COR-L47 (cell line): ENCODE results near the gene FAM181A.

Source experiments
- DNase-seq: peaks from one replicate; lab custom pipeline; 2025; lab: John Stamatoyannopoulos, UW

FAM181A gene

DNA sequence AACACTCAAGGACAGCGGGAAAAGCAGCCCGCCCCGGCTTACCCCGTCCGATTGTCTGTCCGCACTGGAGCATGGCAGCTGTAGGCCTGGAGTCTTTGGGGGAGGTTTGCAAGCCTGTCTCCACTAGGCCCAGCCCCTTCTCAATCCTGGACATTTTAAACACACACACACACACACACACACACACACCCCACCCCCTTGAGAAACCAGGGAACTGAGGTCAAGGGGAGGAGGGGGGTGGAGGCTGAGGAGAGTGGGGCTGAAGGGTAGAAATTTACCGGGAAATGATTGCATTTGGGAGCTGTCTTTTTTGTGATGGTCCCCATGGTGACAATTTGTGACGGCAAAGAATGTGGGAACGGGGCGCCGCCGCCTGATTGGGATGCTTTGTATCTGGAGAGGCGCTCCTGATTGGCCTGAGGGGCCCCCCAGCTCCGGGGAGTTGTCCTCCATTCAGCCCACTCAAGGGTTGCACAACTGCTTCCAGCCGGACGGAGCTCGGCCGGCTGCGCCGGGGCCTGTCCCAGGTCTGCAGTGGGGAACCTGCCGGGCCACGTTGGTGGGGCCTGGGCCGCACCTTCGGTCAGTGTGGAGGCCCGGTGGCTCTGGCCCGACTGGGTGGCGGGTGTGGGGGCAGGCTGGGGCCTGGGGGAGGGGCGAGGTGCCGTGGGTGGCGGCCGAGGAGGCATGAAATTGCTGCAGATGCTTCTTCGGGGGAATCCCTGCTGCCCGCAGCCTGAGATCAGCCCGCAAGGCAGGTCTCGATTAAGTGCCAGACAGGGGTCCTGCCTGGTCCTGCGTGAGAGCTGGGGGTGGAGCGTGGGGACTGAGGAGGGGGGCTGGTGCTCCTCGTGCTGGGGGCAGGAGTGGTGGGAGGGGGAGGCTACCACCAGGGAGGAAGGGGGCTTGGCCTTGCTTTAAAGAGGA lies at the start of gene FAM181A:
FAM181A (plus strand) TSS at position 472 of the 927 bp plus-strand sequence. CDS start 942 bp downstream, outside the sequence.
- no peak for DNase-seq

DNA sequence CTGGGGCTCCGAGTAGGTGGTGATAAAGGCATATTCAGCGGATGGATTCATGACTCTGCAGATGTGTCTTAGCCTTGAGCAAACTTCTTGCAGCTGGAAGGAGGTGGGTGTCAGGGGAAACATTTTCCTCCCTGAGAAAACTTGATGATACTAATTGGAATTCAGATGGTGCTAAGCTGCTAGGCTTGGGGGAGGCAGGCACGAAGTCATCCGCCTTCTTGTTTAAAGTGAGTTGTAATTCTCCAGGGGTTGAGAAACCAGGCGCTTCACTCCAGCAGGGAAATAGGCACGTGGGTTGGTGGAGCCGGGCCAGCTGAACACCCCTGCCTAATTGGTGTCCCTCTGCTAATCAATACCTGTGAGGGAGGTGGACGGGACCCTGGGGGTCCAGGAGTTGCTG lies 48.9 kb upstream of the FAM181A start:
- DNase-seq, result no peak

DNA sequence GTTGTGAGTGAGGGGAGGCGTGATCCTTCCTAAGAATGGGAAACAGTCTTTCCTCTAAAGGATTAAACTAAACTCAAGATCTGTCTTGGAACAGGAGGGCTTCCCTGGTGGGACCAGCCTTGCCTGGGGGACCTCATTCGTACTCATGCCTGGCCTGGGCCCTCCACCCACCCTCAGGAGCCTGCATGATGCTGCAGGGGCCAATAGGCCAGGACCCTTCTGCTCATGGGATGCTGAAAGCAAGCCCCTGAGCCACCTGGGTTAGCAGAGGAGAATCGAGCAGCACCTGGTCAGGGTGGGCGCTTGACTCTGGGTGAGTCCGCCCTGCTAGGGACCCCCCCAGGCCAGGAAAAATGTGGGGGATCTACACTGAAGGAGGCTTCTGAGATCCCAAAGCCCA lies 48.3 kb upstream of the FAM181A start:
- no peak for DNase-seq

DNA sequence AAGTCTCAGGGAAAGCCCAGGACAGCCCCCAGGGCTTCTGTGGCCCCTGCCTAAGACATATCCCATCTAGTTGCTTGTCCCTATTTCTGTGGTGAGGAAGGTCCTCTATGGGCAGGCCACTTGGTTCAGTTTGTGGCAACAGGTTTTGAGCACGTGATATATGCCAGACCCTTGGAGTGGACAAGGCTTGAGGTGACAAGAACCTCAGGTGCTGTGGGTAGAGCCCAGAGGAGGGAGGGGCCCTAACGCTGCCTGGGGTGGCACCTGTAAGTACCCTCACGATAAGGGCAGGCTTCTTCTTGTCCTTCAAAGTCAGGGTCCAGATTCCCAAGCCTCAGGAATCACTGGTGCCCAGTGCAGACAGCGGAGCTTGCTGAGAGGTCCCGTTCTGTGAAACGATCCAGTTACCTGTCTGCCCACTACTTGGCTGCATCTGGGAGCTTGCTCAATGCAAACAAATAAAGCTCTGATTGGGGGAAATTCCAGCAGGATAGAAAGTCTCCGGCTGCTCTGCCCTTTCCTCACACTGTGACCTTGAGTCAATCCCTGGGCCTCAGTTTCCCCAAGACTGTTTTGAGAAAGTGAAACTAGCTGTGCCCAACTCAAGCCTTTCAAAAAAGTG lies 47.7 kb upstream of the FAM181A start:
- DNase-seq, result no peak

DNA sequence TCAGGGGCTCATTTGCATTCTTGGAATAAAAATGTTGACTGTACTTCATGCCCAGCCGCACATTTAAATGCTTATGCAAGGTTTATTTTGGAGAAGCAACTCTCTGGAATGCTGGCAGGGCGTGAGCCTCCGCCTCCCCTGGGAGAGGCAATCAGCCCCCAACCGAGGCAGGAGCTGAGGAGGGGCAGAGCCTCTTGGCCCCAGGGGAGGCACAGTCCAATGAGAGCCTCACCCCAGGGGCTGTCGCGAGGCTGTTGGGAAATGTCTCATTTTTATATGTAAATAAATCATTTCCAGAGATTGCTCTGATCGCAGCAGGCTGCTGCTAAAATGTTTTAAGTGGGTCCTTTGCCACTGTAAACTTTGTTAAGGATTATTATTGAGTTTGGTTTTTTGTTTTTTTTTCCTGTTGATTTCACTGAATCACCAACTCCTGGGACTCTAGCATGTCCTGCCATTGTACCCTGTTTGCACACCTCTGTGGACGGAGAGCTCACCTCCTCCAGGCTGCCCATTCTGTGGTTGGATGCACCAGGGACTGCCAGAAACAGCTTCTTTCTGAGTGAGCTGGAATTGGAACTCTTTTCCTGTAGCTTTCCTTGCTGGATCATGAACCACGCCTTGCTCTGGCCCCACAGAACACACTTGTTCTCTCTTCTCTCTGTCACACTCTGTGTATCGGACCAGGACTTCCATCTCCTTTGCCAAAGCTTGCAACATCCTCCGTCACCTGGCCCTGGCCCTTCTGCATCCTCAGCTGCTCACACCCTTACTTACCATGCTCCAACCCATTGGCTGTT lies 46.9 kb upstream of the FAM181A start:
- peak; percentile 66 for DNase-seq

DNA sequence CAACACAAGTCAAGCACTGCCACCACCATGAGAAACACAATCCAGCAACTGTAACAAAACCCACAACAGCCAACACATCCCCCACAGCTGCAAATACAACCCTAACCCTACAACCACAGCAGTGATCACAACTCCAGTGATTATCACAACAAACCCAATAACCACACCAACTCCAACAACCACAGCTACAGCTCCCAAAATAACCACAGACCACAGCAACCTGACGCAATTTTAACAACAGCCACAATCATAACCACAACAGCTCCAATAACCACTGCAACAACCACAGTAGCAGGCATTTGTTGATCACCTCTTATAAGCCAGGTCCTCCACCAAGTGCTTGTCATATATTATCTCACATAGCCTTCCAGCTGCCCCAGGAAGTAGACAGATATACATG lies 42.2 kb upstream of the FAM181A start:
- DNase-seq, result no peak

DNA sequence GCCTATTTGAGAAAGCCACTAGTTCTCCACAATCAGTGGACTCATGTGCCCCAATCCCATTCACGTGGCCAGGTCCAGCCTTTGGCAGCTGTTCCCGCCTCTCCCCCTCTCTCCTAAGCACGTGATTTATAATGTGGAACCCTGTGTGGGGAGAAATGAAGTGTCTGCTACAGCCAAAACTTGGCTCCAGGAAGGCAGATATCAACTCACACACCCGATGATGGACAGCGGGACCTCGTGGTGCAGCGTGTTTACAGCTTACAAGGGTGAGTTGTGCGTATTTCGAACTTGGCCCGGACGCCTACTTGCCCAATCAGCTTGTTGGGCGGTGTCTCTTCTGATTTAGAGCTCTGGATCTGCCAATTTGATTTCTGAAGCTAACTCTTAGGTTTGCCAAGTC lies 38.1 kb upstream of the FAM181A start:
- DNase-seq, result no peak

DNA sequence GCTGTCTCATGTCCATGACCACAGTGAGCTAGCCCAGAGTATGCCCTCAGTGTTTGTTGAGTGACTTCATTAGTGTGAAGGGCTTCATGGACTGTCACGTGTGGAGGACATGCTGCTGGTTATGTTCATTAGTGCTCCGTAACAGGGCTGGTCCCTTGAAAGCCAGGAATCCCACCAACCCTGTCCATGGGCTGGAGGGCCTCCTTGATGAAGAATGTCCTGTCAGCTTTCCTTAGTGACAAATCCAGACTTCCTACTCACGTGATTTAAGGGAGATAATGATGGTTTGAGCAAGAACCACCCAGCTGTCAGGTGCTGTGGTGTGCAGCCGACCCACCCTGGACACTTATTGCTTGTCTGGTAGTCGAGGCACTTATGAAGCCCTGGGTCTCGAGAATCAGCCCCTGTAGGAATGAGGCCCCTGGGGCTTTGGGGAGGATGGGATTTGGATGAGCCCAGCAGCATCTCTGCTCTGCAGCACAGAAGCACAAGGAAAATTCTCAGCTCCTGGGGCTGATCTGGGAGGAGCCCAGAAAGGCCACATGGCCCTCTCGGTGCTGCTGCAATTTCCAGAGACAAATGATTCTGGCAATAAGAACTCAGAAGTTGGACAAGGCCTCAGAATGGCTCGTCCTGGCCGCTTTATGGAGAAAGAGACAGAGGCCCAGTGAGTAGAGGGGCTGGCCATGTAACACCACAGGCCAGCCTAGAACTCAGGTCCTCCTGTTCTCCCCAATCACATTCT lies 37.2 kb upstream of the FAM181A start:
- no peak for DNase-seq

DNA sequence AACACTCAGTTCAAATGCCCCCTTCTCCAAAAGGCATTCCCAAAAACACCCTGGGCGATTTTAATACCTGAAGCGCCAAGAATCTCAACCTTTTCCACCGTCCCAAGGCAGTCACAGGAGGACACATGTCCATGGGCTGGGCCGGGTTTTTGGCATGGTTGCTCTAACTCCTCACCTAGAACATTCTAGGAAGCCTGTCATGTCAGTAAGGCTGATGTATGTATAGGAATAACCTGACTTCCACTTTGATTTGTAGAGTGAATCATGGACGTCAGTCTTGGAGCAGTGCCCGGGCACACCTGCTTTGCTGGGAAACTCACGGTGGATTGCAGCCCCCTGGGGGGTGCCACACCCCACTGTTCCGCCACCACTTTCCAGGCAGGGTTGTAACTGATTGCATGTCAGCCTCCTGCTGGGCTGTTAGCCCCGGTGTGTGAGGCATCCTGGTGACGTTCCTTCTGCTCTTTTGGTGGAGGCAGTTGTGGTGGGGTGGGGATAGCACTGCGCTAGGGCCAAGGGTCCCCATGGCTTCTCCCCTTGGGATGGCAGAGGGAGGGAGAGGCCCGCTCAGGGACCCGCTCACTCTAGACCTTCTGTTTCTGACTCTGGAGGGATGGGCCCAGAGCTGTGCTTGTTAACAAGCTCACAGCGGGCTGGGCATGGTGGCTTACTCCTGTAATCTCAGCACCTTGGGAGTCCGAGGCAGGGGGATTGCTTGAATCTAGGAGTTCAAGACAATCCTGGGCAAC lies 35.2 kb upstream of the FAM181A start:
- peak; percentile 85 for DNase-seq

DNA sequence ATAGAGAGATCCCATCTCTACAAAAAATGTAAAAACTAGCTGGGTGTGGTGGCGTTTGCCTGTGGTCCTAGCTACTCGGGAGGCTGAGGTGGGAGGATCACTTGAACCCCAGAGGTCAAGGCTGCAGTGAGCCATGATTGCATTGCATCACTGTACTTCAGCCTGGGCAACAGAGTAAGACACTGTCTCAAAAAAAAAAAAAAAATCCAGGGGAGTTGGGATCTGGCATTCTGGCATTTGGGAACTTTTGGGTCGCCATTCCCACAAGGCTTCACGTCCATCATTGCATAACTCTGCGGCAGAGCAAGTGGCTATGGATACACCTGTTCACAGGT lies 34.7 kb upstream of the FAM181A start:
- DNase-seq, result no peak

DNA sequence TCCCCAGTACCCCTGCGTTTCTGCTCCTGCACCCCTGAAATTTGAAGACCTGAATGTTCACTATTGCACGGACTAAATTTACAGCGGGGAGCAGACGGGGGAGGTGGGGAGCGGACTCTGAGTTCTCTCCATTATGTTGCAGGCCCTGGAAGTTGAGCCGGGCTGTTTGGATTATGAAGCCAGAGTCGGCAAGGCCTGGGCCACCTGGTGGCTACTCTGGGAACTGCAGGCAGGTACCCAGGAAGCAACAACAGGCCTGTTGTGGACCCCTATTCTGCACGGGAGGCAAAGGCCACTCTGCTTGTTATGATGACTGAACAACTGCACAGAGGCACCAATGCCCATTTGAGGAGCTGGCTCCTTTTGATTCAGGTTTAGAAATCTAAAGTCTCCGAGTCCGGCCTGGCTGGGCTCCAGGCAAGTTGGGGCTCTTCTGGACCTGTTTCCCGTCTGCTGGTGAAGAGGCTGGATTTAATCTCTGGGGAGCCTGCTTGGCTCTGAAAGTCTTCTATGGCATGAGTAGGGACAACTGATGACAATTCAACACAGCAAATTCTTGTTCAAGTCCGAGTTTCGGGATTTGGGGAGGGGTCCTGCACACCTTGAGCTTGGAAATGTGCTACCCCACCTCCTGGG lies 34.1 kb upstream of the FAM181A start:
- peak; percentile 60 for DNase-seq

DNA sequence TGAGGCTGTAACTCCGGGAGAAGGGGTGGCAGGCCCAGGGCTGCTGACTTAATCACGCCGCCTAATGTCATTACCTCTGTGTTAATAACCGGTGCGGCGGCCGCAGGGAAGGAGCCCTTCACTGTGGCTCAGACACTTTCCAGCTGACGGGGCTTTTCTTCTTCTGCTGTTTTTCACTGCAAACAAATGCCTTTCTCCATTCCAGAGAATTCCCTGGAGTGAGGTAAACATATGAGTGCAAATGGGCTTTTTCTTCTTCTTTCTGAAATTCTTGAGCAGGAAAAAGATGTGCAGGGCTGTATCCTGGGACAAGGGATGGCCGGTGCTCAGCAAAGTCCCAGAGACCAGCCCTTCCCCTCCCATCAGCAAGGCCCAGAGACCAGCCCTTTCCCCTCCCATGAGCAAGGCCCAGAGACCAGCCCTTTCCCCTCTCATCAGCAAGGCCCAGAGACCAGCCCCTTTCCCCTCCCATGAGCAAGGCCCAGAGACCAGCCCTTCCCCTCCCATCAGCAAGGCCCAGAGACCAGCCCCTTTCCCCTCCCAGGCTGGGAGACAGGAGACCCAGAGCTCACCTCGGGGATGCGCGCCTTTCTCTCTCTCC lies 33.4 kb upstream of the FAM181A start:
- no peak for DNase-seq

DNA sequence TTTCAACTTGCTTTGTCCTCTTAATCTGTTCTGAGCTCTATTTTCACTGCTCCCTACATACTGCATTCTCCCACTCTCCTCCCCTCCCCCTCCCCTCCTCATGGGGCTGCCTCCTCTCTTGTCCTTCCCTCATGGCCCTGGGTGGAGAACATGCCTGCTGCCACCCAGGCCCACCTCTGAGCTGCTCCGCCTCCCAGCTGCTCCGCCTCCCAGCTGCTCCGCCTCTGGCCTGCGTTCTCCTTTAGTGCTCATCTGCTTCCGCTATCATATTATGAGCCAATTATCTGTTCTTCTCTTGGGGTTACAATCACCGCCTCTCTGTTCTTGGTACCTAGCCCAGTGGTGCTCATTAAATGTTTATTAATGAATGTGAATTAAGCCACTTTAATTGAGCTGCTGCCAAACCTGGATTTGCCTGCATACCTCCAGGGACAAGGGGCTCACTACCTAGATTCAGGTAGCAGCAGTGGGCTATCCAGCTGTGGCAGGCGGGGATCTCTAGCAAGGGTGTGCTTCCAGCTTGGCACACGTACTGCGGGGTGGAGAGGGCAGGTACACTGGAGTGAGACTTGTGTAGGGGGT lies 32.0 kb upstream of the FAM181A start:
- no peak for DNase-seq

DNA sequence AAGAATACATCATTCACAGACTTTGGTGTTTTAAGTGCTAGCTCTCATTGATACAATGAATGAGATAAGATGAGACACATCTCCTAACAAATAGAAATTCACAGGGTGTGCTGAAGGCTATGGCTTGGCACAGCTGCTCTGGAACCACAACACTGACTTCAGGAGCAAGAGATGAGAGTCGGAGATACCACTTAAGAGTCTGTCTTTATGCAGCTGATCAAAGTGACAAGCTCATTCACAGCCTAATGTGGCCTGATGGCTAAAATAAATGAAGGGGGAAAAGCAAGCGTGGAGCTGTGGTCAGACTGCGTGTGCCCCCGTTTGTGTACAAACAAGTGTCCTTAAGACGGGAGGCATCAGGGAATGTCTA lies 29.7 kb upstream of the FAM181A start:
- no peak for DNase-seq

DNA sequence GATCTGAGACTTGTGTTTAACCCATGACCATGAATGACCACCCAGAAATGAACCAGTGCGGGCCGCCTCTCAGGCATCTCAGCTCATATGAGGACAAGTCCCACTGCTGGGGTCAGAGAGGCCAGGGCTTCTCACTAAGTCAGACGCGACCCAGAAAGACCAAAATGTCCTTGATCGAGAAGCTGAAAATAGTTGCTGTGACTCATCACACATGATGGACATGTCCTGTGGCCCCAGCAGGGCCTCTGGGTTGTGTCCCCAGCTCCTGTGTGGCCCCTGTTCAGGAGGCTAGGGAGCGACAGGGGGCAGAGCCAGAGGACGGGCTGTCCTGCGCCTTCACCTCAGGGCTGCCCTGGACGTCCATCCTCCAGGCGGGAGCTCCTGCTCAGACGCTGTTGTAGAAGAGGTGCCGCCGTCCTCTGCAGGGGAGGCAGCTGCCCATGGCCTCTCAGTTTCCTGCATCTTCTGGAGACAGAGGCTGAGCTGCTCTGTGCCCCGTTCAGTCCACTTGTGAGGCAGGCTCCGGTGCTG lies 29.0 kb upstream of the FAM181A start:
- no peak for DNase-seq

DNA sequence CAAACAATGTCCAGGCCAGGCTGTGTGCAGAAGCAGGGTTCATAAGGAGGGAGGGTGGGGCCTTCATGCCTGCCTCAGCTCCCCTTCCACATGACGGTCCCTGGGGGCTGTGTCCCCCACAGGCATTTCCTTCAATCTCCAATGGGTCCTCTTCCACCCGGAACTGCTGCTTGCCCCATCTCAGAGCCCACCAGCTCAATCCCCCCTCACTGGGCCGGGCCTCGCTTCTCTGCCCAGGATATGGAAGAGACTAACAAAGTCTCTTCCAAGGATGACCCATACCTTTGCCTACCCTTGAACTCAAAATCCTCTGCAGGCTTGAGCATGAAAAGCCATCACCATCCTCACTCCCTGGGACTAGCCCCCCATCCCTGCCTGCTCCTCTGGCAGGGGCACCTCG lies 28.4 kb upstream of the FAM181A start:
- no peak for DNase-seq

DNA sequence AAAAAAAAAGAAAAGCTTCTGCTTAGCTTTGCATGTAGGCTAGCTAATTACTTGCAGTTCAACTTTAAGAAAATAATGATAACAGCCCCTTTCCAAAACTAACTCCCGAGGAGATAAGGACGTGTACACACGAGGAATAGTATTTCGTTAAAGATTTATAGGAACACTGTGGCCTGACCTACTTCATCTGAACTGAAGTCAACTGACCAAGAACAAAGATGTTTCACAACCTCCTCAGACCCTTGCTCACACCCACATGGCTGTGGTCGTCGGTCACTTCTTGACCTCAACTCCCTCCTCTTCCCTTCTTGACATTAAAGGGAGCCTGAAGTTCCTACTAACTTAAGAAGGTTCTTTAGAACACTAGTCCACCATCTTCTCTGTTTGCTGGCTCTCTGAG lies 25.3 kb upstream of the FAM181A start:
- no peak for DNase-seq

DNA sequence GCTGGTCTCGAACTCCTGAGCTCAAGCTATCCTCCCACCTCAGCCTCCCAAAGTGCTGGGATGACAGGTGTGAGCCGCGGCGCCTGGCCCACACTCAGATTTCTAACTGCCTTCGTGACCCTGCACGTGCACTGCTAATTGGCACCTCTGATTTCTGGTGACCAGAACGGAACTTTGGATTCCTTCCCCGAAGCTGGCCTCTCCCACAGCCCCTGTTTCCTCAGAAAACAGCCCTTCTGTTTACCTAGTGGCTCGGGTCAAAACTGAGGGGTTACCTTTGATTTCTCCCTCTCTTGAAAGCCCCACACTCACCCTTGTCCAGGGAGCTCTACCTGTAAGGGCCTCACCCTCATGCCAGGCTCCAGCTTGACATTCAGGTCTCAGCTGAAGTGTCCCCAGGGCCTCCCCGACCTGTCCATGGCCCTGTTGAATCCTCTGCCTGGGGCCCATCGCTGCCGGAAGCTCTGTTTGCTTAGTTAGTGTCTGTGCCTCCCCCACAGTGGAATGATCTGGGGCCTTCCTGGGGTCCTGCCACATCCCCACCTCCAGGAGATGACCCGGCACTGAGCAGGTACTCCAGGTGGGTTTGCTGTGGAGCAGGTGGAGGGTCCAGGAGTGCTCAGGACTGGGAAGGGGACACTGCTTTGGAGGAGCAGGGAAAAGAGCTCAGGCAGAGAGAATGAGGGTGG lies 24.4 kb upstream of the FAM181A start:
- no peak for DNase-seq
